ENCODE measurements around the gene LIME1.

LIME1 gene

GRCh38 chr20:63697357-63697867 lies 39.1 kb upstream of the LIME1 start:
- DNase-seq = no peak

GRCh38 chr20:63697868-63698545 lies 38.5 kb upstream of the LIME1 start:
- DNase-seq = no peak

GRCh38 chr20:63698739-63699465 lies 37.6 kb upstream of the LIME1 start:
- DNase-seq = no peak

GRCh38 chr20:63699466-63700198 lies 36.8 kb upstream of the LIME1 start:
- DNase-seq = no peak

GRCh38 chr20:63700199-63701050 lies 36.0 kb upstream of the LIME1 start:
- DNase-seq = no peak

GRCh38 chr20:63701051-63701328 lies 35.5 kb upstream of the LIME1 start:
- DNase-seq = no peak

- no peak for DNase-seq
These were observed 35.0 kb upstream of the LIME1 start for GRCh38 chr20:63701329-63702035.

- DNase-seq = no peak
These were observed 34.3 kb upstream of the LIME1 start for GRCh38 chr20:63702036-63702665.

GRCh38 chr20:63702751-63703470 lies 33.6 kb upstream of the LIME1 start:
- DNase-seq = no peak

- DNase-seq = no peak
These were observed 32.9 kb upstream of the LIME1 start for GRCh38 chr20:63703471-63703975.

GRCh38 chr20:63703976-63704748 lies 32.3 kb upstream of the LIME1 start:
- DNase-seq = no peak

GRCh38 chr20:63704749-63705117 lies 31.7 kb upstream of the LIME1 start:
- no peak for DNase-seq

- DNase-seq = no peak
These were observed 31.0 kb upstream of the LIME1 start for GRCh38 chr20:63705232-63706026.

- no peak for DNase-seq
These were observed 30.3 kb upstream of the LIME1 start for GRCh38 chr20:63706027-63706695.

- peak; percentile 66 for DNase-seq
These were observed 29.5 kb upstream of the LIME1 start for GRCh38 chr20:63706852-63707557.

- DNase-seq = peak; percentile 84
These were observed 28.7 kb upstream of the LIME1 start, which contains the start of the genes ARFRP1 and ZGPAT for GRCh38 chr20:63707558-63708300. TSS of gene ARFRP1 (minus strand) at chr20:63707976. CDS start at chr20:63707091, 885 bp downstream. TSS of gene ZGPAT (plus strand) at chr20:63708039. CDS start at chr20:63708581, 542 bp downstream.
